Endometrial microvascular endothelial cells (primary cell): ENCODE data around the gene COL11A1. TPM values are rescaled to one million over a fixed set of nuclear protein-coding genes. Genes with fewer than 3 reads are reported as not detected.
"Not testable (repeated sequence)": the region's sequence is repeated elsewhere in the genome, so short reads cannot be mapped to it uniquely, and the experiment has no call there.

Source experiments
- in situ Hi-C: cut with HindIII; loops from 2 replicates; pipeline ENCODE4 v1.10.0; 2017; ENCODE audit warnings: low sequenced_read_pairs, low pct_unique_long_range_greater_than_20kb; ENCODE audit errors: inconsistent ontology term
- total RNA-seq: library from RNA; depleted of rRNA; stranded (reverse); fragments of >200 nt; gene quantifications from one replicate; pipeline ENCODE4 v1.2.3, GENCODE V29; 2015; ENCODE audit errors: inconsistent ontology term

The COL11A1 gene
- total RNA-seq, 1 donor from 2014 or later, result not detected

DNA sequence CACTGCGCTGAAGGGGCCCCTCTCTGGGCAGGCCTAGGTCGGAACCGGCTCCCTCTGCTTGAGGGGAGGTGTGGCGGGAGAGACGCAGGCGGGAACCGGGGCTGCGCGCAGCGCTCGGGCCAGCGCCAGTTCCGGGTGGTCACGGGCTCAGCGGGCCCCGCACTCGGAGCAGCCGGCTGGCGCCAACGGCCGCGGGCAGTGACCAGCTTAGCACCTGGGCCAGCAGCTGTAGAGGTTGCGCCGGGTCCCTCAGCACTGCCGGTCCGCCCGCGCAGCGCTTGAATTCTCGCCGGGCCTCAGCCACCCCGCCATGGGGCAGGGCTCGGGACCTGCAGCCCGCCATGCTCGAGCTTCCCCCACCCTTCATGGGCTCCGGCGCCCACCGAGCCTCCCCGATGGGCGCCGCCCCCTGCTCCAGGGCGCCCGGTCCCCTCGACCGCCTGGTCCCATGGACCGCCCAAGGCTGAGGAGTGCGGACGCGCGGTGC lies 254.6 kb downstream of the COL11A1 start:
- in situ Hi-C loops, result no loop called here

DNA sequence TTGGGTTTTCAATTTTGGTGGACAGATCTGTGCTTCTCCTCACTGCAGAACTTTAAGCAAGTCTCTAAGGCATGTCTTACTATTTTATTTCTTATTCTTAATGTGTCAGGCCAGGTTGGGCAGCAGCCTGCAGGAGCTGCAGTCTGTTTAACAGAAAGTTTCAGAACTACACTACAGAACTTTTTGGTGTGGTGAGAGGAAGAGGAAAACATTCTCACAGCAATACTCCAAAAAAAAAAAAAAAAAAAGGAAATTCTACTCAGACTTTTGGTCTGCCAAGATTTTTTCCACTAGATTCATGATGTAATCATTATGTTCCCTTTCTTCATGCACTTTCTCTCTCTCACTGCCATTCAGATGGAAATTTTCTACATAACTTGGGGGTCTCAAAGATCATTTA lies 255.2 kb downstream of the COL11A1 start:
- in situ Hi-C loops, result no loop called here

DNA sequence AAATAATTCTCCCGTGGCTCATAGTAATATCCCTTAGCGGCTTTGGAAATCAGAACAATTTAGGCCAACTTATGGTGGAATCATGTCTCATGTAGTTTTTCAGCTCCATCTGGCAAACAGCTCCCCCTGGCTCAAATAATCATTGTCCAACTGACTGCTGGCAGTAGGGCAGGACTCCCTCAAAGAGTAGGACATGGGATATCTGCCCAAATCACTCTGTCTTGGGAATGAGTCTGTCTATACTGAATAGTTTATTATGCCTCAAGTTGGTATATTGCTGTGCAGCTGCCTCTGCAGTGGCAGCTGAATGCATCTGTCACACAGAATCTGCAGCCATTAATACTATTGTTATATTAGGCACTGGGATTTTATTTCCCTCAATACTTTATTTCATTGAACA lies 255.7 kb downstream of the COL11A1 start:
- in situ Hi-C loops, result no loop called here

DNA sequence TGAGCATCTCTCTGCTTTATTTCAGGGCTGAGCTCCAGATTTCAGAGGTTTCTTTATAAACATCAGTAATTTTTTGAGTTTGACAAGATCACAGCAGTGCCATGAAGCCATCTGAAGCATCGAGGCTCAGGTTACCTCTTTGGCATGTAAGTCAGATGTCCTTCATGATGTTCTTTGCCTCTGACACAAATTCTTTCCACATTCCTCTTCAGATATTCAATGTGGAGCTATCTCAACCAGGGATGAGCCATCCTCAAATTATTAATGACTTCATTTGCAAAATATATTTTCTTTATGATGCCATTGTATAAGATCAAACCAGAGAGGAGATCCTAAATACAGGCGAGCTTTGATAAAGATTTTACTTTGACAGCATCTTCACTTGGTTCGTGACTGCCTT lies 256.7 kb downstream of the COL11A1 start:
- in situ Hi-C loops, result no loop called here

DNA sequence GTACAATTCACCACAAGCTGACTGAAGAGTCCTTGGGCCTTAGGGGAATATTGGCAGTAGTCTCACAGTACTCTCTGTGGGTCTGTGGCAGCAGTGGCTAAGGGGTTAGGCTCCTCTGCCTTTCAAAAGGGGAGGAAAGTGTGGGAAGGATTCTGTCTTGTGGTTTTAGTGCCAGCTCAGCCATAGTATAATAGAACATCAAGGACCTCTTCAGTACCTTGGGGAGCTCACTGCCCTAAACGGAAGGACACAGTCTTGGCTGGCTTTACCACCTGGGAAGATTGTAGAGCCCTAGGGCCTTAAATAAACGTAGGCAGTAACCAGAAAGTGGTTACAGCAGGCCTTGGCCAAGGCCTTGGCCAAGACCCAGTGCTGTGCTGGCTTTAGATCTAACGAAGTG lies 265.7 kb downstream of the COL11A1 start:
- in situ Hi-C loops, result no loop called here

DNA sequence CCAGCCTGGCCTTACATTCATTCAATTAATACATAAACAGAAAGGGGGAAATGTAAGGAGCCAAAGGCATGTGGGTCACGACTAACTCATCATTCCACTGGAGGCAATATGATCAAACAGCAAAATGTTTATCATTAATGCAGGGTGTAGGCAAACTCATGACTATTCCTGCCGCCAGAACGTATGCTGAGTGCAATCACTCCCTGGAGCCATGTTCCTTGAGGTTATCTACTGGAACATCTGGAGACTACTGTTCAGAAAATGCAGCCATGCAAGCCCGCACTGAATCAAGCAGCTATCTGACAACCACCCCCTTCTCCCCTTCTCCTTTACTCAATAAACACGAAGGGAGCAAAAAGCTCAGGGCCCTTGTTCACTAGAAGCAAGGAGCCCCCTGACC lies 267.6 kb downstream of the COL11A1 start:
- in situ Hi-C loops, result no loop called here

GRCh38 chr1:102838016-102838415 lies 270.3 kb downstream of the COL11A1 start:
- in situ Hi-C loops, result no loop called here

DNA sequence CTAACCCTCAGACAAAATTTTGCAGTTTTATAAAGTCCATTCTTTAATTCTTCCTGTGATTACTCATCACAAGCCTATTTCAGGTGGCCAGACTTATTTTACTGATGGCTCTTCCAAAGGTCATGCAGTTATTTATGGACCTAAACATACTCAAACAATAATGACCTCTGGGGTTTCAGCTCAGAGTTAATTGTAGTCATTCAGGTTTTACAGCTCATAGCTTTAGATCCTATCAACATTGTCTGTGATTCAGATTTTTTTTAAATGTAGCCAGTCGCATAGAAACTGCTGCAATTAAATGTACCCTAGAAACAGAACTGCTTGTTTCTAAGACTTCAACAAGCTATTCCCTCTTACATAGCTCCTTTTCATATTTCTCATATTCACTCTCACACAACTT lies 270.8 kb downstream of the COL11A1 start:
- in situ Hi-C loops, result no loop called here

DNA sequence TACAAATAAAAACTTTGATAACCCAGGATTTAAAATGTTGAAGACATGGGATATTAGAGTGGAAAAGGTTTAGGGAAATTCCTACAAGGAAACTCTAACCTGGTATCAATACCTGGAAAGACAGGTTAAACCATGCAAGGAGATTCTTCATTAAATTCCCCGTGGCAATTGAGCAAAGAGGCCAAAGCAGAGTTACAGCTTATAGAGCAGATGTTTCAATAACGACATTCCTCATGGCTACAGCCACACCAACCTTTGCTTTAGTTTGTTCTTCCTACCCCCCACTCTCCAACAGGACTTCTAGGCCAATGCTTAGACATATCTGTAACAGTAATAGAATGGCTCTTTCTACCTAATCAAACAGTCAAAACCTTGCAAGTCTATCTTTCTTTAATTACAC lies 271.3 kb downstream of the COL11A1 start:
- in situ Hi-C loops, result no loop called here

GRCh38 chr1:102834688-102835320 lies 273.5 kb downstream of the COL11A1 start:
- in situ Hi-C loops, result no loop called here

- in situ Hi-C loops, result no loop called here
Observed at GRCh38 chr1:102833151-102833550, 275.2 kb downstream of the COL11A1 start.

- in situ Hi-C loops, result not testable (repeated sequence)
Observed at GRCh38 chr1:102826706-102827105, 281.6 kb downstream of the COL11A1 start.
